K562 treated with DMSO at 1 percent for 4 hours (cell line): ENCODE data around the gene TEX50. TPM values are rescaled to one million over a fixed set of nuclear protein-coding genes. Genes with fewer than 3 reads are reported as not detected.

ENCODE experiments used
- total RNA-seq: library from RNA; unstranded; fragments of 300-600 nt; gene quantifications from 2 replicates; pipeline ENCODE4 v1.2.3, GENCODE V29; 2022; ENCODE audit not compliant: insufficient read depth

TEX50 gene, protein sequence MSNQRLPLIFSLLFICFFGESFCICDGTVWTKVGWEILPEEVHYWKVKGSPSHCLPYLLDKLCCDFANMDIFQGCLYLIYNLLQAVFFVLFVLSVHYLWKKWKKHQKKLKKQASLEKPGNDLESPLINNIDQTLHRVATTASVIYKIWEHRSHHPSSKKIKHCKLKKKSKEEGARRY
- not detected in 2 replicates for total RNA-seq

DNA sequence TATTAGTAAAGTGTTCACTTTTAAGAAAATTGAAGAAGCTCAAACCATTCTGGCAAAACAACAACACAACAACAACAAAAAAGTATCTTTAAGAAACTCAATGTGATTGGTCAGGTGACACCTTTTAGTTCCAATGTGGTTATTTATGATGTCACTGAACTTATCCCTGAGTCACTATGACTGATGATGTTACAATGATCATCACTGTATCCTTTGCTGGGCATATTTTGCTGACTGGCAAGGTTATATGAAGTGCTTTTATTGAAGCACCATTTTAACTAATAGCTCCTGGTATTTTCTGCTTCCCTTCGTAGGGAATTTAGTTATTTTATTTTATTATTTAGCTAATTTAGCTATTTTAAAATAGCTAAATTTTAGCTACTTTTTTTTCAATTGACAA is at the start of gene TEX50:
TSS of gene TEX50 (plus strand) at position 223 of the 400 bp plus-strand sequence. CDS start 184 bp downstream, outside the sequence.

DNA sequence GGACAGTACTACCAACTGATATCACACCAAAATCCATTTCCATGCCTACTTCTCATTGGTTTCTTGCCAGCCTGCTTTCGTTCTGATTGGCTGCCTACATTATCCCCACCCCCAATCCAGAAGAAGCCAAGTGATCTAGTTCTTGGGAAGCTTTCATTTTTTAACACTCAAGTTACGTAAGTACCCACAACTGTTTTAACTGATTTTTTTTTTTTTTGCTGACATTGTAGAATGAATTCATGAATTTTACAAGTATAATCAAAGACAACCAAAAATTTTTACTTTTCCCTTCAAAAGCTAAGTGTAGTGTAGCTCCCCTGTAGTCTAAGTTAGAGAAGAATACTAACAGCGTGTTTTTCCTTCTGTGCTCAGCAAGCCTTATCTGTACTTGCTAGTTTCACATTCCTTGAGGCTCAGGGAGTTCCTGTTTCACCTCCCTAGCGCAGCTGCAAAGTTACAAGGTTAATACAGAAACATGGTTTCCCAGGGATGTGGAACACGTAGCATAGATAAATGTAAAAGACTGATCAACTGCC is 32.0 kb upstream of the TEX50 start, which contains the start of gene SLC9C2:
TSS of gene SLC9C2 (minus strand) at position 17 of the 536 bp plus-strand sequence. CDS start 1,296 bp downstream, outside the sequence.

DNA sequence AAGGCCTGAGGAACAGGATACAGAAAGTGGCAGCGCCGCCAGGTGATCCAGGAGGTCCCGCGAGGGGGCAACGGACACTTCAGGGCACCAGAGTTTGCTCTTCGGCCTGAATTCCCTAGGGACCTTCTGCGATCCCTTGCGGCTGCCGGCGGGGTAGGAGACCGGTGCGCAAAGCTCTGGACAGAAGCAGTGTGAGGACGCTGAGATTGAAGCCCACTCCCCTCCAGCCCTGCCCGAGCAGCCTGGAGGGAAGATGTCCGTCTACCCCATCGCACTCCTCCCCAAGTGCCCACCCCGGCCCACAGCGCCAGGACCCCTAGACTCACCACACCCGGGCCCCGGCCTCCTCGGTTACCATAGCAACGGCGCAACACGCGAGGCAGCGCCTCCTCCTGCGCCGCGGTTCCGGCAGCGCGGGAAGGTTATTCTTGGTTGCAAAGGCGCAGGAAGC is 34.4 kb downstream of the TEX50 start, which contains the start of gene ANKRD45:
TSS of gene ANKRD45 (minus strand) at position 361 of the 451 bp plus-strand sequence. CDS start 10,433 bp downstream, outside the sequence.

Other genes with a start within 250 kb of the TEX50 start
- 255 and 272 TPM in 2 replicates for gene PRDX6, start 158.0 kb upstream of the TEX50 start, total RNA-seq
- 1.9 TPM in 1 of 2 replicates, not detected in the other for gene SLC9C2, start 32.3 kb upstream of the TEX50 start, total RNA-seq
- gene ANKRD45, start 34.5 kb downstream of the TEX50 start, total RNA-seq, result not detected in 2 replicates
- 18.1 and 28.4 TPM in 2 replicates for gene KLHL20, start 79.6 kb downstream of the TEX50 start, total RNA-seq
- gene DARS2, start 189.3 kb downstream of the TEX50 start, total RNA-seq, result 19.3 and 24.4 TPM in 2 replicates
- 17.0 and 20.6 TPM in 2 replicates for gene CENPL, start 189.5 kb downstream of the TEX50 start, total RNA-seq
- 2,304 and 2,436 TPM in 2 replicates for gene GAS5, start 232.7 kb downstream of the TEX50 start, total RNA-seq
- gene ZBTB37, start 233.0 kb downstream of the TEX50 start, total RNA-seq, result 1.9 and 2.5 TPM in 2 replicates